ENCODE measurements around the gene GHR.

DNA sequence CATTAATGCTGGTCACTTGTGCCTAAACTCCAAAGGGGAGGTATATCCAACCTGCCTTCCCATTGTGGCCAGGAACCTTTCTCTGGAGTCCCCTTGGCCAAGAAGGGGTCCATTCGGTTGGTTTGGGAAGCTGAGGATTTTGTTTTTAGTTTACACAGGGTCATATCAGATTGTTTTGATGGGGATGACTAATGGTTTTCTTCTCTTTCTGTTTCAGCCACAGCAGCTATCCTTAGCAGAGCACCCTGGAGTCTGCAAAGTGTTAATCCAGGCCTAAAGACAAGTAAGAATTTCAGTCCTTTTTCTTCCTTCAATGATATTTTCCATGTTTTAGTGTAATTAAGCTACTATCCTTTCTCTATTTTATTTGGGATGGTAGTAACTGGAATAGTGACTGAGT is 205.6 kb downstream of the GHR start:
- TF ChIP-seq, protein P1, sequence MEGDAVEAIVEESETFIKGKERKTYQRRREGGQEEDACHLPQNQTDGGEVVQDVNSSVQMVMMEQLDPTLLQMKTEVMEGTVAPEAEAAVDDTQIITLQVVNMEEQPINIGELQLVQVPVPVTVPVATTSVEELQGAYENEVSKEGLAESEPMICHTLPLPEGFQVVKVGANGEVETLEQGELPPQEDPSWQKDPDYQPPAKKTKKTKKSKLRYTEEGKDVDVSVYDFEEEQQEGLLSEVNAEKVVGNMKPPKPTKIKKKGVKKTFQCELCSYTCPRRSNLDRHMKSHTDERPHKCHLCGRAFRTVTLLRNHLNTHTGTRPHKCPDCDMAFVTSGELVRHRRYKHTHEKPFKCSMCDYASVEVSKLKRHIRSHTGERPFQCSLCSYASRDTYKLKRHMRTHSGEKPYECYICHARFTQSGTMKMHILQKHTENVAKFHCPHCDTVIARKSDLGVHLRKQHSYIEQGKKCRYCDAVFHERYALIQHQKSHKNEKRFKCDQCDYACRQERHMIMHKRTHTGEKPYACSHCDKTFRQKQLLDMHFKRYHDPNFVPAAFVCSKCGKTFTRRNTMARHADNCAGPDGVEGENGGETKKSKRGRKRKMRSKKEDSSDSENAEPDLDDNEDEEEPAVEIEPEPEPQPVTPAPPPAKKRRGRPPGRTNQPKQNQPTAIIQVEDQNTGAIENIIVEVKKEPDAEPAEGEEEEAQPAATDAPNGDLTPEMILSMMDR (IDR thresholded peaks at IDR 0.05), result no peak
- TF ChIP-seq POLR2A (IDR thresholded peaks at IDR 0.05), result no peak
